GM12801 (cell line): ENCODE results near the gene PPP4R3B.

Experiments used
- TF ChIP-seq, protein P1 (sequence below): IDR thresholded peaks from one replicate; pipeline ENCODE4 v1.5.1; 2011; ENCODE audit warnings: control low read depth; ENCODE audit not compliant: insufficient read length; ENCODE audit errors: extremely low read depth

The PPP4R3B gene

DNA sequence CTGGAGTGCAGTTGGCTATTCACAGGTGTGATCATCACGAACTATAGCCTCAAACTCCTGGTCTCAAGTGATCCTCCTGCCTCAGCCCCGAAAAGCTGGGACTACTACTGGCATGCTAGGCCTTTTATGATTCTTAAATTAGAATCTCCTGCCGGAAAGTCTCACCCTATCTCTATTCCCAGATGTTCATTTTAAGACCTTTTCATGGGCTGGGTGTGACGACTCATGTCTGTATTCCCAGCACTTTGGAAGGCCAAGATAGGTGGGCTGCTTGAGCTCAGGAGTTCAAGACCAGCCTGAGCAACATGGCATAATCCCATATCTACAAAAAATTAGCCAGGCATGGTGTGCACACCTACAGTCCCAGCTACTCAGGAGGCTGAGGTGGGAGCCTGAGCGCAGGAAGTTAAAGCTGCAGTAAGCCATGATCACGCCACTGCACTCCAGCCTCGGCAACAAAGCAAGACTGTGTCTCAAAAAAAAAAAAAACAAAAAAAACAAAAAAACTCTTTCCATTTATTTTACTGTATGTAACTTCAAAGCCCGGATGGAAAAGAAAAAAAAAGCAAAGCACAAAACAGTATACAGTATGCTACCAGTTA is 8.1 kb downstream of the PPP4R3B start:
- TF ChIP-seq, protein P1, sequence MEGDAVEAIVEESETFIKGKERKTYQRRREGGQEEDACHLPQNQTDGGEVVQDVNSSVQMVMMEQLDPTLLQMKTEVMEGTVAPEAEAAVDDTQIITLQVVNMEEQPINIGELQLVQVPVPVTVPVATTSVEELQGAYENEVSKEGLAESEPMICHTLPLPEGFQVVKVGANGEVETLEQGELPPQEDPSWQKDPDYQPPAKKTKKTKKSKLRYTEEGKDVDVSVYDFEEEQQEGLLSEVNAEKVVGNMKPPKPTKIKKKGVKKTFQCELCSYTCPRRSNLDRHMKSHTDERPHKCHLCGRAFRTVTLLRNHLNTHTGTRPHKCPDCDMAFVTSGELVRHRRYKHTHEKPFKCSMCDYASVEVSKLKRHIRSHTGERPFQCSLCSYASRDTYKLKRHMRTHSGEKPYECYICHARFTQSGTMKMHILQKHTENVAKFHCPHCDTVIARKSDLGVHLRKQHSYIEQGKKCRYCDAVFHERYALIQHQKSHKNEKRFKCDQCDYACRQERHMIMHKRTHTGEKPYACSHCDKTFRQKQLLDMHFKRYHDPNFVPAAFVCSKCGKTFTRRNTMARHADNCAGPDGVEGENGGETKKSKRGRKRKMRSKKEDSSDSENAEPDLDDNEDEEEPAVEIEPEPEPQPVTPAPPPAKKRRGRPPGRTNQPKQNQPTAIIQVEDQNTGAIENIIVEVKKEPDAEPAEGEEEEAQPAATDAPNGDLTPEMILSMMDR: no peak

DNA sequence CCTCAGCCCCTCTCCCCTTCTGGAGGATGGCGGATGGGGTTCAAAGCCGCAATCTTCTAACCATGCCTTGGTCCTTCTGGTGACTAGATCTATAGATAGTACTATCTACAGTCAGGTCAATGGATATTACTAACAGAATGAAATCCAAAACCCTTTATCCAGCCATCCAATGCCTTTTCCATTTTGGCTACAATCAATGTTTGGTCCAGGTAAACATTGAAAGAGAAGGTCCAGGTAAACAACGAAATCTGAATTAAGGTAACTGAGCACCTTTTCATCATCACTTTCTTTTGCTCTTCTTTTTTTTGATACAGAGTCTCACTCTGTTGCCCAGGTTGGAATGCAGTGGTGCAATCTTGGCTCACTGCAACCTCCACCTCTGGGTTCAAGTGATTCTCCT is 9.7 kb downstream of the PPP4R3B start:
- TF ChIP-seq, protein P1: no peak

GRCh38 chr2:55604027-55604565 is 13.3 kb downstream of the PPP4R3B start:
- TF ChIP-seq, protein P1: no peak

DNA sequence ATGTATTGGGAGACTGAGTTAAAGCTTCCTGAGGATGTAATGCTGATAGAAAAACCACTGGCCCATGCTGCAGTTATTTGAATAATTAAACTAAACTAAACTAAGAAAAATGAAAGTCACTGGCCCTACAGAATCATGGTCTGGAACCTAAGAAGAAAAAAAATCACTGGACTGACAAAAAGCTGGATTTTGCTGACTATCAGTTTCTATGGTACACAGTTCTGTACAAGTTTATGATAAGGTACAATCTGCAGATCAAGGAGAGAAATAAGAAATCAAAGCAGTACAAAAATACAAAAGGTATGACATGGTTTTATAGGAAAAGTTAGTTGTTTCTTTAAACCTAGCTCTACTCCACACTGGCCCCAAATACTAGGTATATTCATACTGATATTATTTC is 15.6 kb downstream of the PPP4R3B start:
- TF ChIP-seq, protein P1: no peak

- TF ChIP-seq, protein P1: no peak
Measured at GRCh38 chr2:55598056-55598795, 19.2 kb downstream of the PPP4R3B start.

GRCh38 chr2:55595536-55595935 is 21.9 kb downstream of the PPP4R3B start:
- TF ChIP-seq, protein P1: no peak

GRCh38 chr2:55592130-55592529 is 25.3 kb downstream of the PPP4R3B start:
- TF ChIP-seq, protein P1: no peak
